ENCODE measurements around the gene MAS1. TPM values are rescaled to one million over a fixed set of nuclear protein-coding genes. Genes with fewer than 3 reads are reported as not detected.
A peak's percentile ranks its signal among the peaks of the same experiment; 100 is the strongest.
"Not testable (repeated sequence)": the region's sequence is repeated elsewhere in the genome, so short reads cannot be mapped to it uniquely, and the experiment has no call there.

The MAS1 gene
- polyA plus RNA-seq, 5 donors, result 0.03 to 0.06 (median 0.03) TPM

- no peak for DNase-seq
These were observed 25.4 kb downstream of the MAS1 start for GRCh38 chr6:159916237-159916636.

DNA sequence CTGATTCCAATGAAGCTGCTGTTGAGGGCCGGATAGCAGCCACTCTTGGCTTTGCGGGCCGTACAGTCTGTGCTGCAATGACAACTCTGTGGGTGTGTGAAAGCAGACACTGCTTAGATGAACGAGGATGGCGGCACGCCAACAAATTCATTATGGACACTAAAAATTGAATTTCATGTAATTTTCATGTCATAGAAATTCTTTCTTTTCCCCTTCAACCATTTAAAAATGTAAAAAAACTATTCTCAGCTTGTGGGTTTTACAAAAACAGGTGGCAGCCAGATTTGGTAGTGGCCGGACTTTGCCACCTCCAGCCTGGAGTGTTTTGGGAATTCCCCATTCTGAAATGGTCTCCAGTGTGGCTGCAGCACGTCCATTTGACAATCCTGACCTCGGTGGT, 26.0 kb downstream of the MAS1 start:
- DNase-seq, result no peak

- no peak for DNase-seq
These were observed 28.3 kb downstream of the MAS1 start for GRCh38 chr6:159919011-159919511.

DNA sequence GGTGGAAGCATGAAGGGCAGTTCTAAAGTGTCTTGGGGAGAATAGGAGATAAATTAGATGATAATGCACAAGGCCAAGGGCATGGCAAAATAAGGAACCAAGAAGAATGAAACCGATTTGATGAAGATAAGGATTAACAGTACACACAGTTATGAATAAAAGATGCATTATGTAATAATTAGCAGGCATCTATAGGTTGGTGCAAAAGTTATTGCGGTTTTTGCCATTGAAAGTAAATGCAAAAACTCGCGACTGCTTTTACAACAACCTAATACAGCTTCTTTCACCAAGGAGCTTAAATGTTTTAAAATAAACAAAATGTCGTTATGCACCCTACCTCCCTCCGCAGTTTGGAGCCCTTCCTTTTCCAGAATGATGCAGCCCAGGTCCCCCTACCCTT, 29.0 kb downstream of the MAS1 start:
- no peak for DNase-seq

DNA sequence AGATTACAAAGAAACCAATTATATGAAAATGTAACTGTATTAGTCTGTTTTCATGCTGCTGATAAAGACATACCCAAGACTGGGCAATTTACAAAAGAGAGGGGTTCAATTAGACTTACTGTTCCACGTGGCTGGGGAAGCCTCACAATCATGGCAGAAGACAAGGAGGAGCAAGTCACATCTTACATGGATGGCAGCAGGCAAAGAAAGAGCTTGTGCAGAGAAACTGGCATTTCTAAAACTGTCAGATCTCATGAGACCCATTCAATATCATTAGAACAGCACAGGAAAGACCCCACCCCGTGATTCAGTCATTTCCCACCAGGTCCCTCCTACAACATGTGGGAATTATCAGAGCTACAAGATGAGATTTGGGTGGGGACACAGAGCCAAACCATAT, 33.4 kb downstream of the MAS1 start:
- DNase-seq, result not testable (repeated sequence)

GRCh38 chr6:159926542-159927203, 35.9 kb downstream of the MAS1 start:
- no peak for DNase-seq

DNA sequence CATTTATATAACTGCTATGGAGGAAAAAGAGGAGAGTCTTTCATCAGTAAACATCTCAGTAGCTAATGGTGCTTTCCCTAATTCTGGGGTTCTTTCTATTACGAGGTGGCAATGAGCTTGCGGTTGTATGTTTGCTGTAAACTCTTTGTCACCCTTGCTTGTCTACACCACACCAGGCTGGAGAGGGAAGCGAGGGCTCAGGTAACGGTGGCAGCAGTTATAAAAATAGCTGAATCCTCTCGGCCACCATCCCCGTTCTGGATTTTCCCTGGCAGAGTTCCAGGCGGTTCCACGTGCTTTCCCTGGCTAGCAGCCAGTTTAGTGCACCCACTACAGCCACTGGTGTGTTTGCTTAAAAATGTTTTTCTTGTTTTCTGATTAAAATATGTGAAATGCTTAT, 39.0 kb downstream of the MAS1 start:
- DNase-seq, result no peak

- DNase-seq, result no peak
These were observed 40.3 kb downstream of the MAS1 start for GRCh38 chr6:159931112-159931511.

DNA sequence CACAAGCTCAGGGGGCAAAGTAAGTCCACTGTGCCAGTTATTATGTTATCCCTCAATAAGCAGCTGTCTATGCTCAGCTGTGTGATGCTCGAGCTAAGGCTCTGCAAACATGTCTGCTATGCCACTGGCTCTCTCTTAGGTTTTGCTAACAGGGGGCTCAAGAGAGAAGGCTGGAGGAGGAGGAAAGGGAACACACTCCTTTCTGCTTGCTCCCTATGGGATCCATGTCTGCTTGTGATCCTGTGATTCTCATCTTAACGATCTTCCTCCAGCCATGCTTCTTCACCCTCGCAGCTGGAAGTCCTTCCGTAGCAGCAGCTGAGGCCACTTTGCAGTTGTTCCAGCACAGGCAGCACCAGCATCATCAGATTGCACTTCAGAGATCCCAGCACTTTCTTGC, 41.1 kb downstream of the MAS1 start:
- DNase-seq, result no peak

- DNase-seq, result no peak
These were observed 42.3 kb downstream of the MAS1 start for GRCh38 chr6:159933077-159933476.

- no peak for DNase-seq
These were observed 43.4 kb downstream of the MAS1 start for GRCh38 chr6:159934181-159934580.

DNA sequence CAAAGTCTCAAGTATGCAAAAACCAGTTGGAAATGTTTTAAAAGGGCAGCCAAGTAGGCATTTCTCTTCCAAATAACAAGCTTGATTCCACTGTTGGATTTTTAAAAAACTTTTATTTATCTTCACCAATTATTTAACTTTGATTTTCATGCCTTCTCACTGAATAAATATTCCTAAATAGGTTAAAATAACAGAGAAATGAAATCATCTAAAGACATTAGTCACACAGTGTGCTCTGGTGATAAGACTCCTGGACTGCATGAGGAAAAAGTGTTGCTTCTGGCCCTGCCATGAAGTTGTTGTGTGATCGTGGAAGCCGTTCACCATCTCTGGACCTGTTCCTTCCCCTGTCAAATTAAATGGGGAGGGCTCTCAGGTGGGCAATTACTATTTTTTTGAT, 44.3 kb downstream of the MAS1 start:
- DNase-seq, result no peak

DNA sequence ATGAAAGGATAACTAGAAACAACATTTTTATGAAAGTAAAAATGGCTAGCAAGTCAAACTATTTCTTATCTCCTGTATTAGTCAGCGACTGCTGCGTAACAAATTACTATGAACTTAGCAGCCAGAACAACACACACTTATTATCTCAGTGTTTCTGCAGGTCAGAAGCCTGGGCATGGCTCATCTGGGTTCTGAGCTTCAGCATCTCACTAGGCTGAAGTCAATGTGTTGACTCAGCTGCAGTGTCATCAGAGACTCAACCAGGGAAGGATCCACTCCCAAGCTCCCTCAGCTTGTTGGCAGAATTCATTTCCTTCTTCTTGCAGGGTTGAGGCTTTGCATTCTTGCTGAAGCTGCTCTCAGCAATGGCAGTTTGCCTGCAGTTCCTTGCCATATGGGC, 44.8 kb downstream of the MAS1 start:
- DNase-seq, result no peak

GRCh38 chr6:159939591-159940016, 48.8 kb downstream of the MAS1 start:
- peak; percentile 49 for DNase-seq

Other genes starting within 250 kb of the MAS1 start
- 10 to 100 TPM; 77.8 to 86.3 (median 84.3) TPM for gene SOD2, start 197.7 kb upstream of the MAS1 start, polyA plus RNA-seq (ENCODE audit: insufficient read depth in 1 of 5, insufficient read length in 5 of 5, low replicate concordance in 1 of 5)
- 100 to 1,000 TPM; 106 to 145 (median 125) TPM for gene WTAP, start 163.5 kb upstream of the MAS1 start, polyA plus RNA-seq (ENCODE audit: insufficient read depth in 1 of 5, insufficient read length in 5 of 5, low replicate concordance in 1 of 5)
- 10 to 100 TPM; 24.8 to 36.9 (median 34.5) TPM for gene ACAT2, start 128.9 kb upstream of the MAS1 start, polyA plus RNA-seq (ENCODE audit: insufficient read depth in 1 of 5, insufficient read length in 5 of 5, low replicate concordance in 1 of 5)
- gene TCP1, start 101.4 kb upstream of the MAS1 start, polyA plus RNA-seq (ENCODE audit: insufficient read depth in 1 of 5, insufficient read length in 5 of 5, low replicate concordance in 1 of 5), result 100 to 1,000 TPM; 229 to 258 (median 241) TPM
- 10 to 100 TPM; 55.2 to 70.0 (median 62.6) TPM for gene MRPL18, start 100.5 kb upstream of the MAS1 start, polyA plus RNA-seq (ENCODE audit: insufficient read depth in 1 of 5, insufficient read length in 5 of 5, low replicate concordance in 1 of 5)
- gene PNLDC1, start 90.7 kb upstream of the MAS1 start, polyA plus RNA-seq (ENCODE audit: insufficient read depth in 1 of 5, insufficient read length in 5 of 5, low replicate concordance in 1 of 5), result under 1 TPM; 0.12 to 0.34 (median 0.26) TPM
- 10 to 100 TPM; 44.1 to 64.2 (median 52.2) TPM for gene IGF2R, start 78.1 kb downstream of the MAS1 start, polyA plus RNA-seq (ENCODE audit: insufficient read depth in 1 of 5, insufficient read length in 5 of 5, low replicate concordance in 1 of 5)
- gene SLC22A1, start 230.8 kb downstream of the MAS1 start, polyA plus RNA-seq (ENCODE audit: insufficient read depth in 1 of 5, insufficient read length in 5 of 5, low replicate concordance in 1 of 5), result under 1 TPM in 4 of 5 donors, not detected in 1; 0.30 to 0.54 (median 0.36) TPM